ENCODE measurements around the gene C11orf97. TPM values are rescaled to one million over a fixed set of nuclear protein-coding genes. Genes with fewer than 3 reads are reported as not detected.

C11orf97 gene
- total RNA-seq, 4 donors from 2014 or later = not detected

- intact Hi-C loops (cut with DNase I) = no loop called here
- Histone ChIP-seq H3K36me3 (no peaks in the 10 kb centered on the region), H3K27me3 (no peaks in the 10 kb centered on the region), H3K9me3 (no peaks in the 10 kb centered on the region), H3K4me1 (peaks cover 11 to 29% of the 10 kb centered on the region in 2 donors), H3K27ac (peak within 1 kb of the TSS; percentile 90 to 98 (median 93)), H3K4me3 (replicated peaks in 1 of 3) (peak within 1 kb of the TSS; percentile 8 to 78 (median 63))
- TF ChIP-seq CTCF (IDR thresholded peaks at IDR 0.05) (no peak), POLR2A (IDR thresholded peaks at IDR 0.05) (peak in 1 of 2 donors; percentile 84)
- DNase-seq = peak; percentile 93 to 95
- 0 to 1% methylated on average over 36 to 58 of the region's 109 CpGs for WGBS, 2 donors
Measured at GRCh38 chr11:94543695-94544645, 31.7 kb downstream of the C11orf97 start, which contains the start of gene FUT4. TSS of gene FUT4 (plus strand) at chr11:94543921. CDS start at chr11:94544134, 213 bp downstream.

- Histone ChIP-seq H3K9me3 (no peaks in the 10 kb centered on the region), H3K27me3 (no peaks in the 10 kb centered on the region), H3K36me3 (no peaks in the 10 kb centered on the region), H3K4me1 (peaks cover 11 to 32% of the 10 kb centered on the region in 2 donors), H3K27ac (peak overlapping the region in 2 of 3 donors; percentile 93 to 98), H3K4me3 (replicated peaks in 1 of 3) (peak overlapping the region; percentile 8 to 78 (median 63))
- TF ChIP-seq CTCF (IDR thresholded peaks at IDR 0.05) (no peak), POLR2A (IDR thresholded peaks at IDR 0.05) (no peak)
- WGBS, 2 donors = 13% methylated on average over 19 of the region's 59 CpGs; no CpG with 5 or more reads in 1 of the 2 donors
- DNase-seq = peak; percentile 25 to 35
- intact Hi-C loops (cut with DNase I) = no loop called here
Measured at GRCh38 chr11:94544646-94545263, 32.5 kb downstream of the C11orf97 start.

GRCh38 chr11:94545264-94546161, 33.3 kb downstream of the C11orf97 start:
- no peaks in the 10 kb centered on the region for H3K9me3 ChIP-seq
- no peaks in the 10 kb centered on the region for H3K27me3 ChIP-seq
- DNase-seq = no peak
- peak overlapping the region in 1 of 3 donors; percentile 98 for H3K27ac ChIP-seq
- H3K4me3 ChIP-seq (replicated peaks in 1 of 3) = peak overlapping the region in 1 of 3 donors; percentile 63
- no peak for TF ChIP-seq CTCF (IDR thresholded peaks at IDR 0.05)
- no peak for TF ChIP-seq POLR2A (IDR thresholded peaks at IDR 0.05)
- H3K36me3 ChIP-seq = no peaks in the 10 kb centered on the region
- peaks cover 11 to 32% of the 10 kb centered on the region in 2 donors for H3K4me1 ChIP-seq
- intact Hi-C loops (cut with DNase I) = no loop called here
- WGBS, 2 donors = 74 to 93% methylated on average over 14 to 50 of the region's 54 CpGs

- peak overlapping the region in 1 of 3 donors; percentile 63 for H3K4me3 ChIP-seq (replicated peaks in 1 of 3)
- H3K27ac ChIP-seq = no peak overlapping the region
- H3K9me3 ChIP-seq = no peaks in the 10 kb centered on the region
- 87 to 94% methylated on average over 2 of the region's 2 CpGs for WGBS, 2 donors
- H3K36me3 ChIP-seq = no peaks in the 10 kb centered on the region
- TF ChIP-seq CTCF (IDR thresholded peaks at IDR 0.05) = no peak
- no peak for TF ChIP-seq POLR2A (IDR thresholded peaks at IDR 0.05)
- intact Hi-C loops (cut with DNase I) = no loop called here
- H3K27me3 ChIP-seq = no peaks in the 10 kb centered on the region
- DNase-seq = no peak
- peaks cover 11 to 32% of the 10 kb centered on the region in 2 donors for H3K4me1 ChIP-seq
Measured at GRCh38 chr11:94546162-94546470, 33.9 kb downstream of the C11orf97 start.
